Ascending aorta (tissue), 2 donors: Measurements from ENCODE around the gene EBI3. TPM values are rescaled to one million over a fixed set of nuclear protein-coding genes. Genes with fewer than 3 reads are reported as not detected.
"Not testable (repeated sequence)": the region's sequence is repeated elsewhere in the genome, so short reads cannot be mapped to it uniquely, and the experiment has no call there.

Experiments used
- DNase-seq, 2 donors: peaks; one replicate each; pipeline ENCODE4 v3.0.0-alpha.2; 2019; ENCODE audit warnings: low spot score in 2 of 2
- H3K27ac ChIP-seq, 2 donors: fragments of 200-600 bp; sonication (generic); one replicate each; pipeline ENCODE4 v1.5.1; 2016 to 2017; ENCODE audit warnings: mild to moderate bottlenecking in 1 of 2
- H3K27me3 ChIP-seq: fragments of 200-600 bp; sonication (generic); one replicate; pipeline ENCODE4 v1.5.1; 2017
- H3K36me3 ChIP-seq, 2 donors: fragments of 200-600 bp; sonication (generic); one replicate each; pipeline ENCODE4 v1.5.1; 2016
- H3K4me1 ChIP-seq, 2 donors: fragments of 200-600 bp; sonication (generic); one replicate each; pipeline ENCODE4 v1.5.1; 2016 to 2017; ENCODE audit warnings: mild to moderate bottlenecking in 1 of 2
- H3K4me3 ChIP-seq, 2 donors: fragments of 200-600 bp; sonication (generic); one replicate each; pipeline ENCODE4 v1.5.1; 2016 to 2017; ENCODE audit warnings: mild to moderate bottlenecking in 1 of 2
- H3K9me3 ChIP-seq, 2 donors: fragments of 200-600 bp; sonication (generic); one replicate each; pipeline ENCODE4 v1.5.1; 2016
- intact Hi-C: fragments of 100-400 bp; cut with DNase I; formaldehyde crosslinking; loops from one replicate; pipeline ENCODE4 v1.15.1; 2023
- total RNA-seq: library from RNA; depleted of rRNA; stranded (reverse); fragments of >200 nt; gene quantifications from one replicate; pipeline ENCODE4 v1.1.0, GENCODE V29; 2016
- TF ChIP-seq, protein P1 (sequence below), 3 experiments: fragments of 200-600 bp in 2 of 3; fragments of 450-650 bp in 1 of 3; sonication (generic) in 2 of 3; IDR thresholded peaks; one replicate each; pipeline ENCODE4 v1.5.1; 2016 to 2019; ENCODE audit warnings: antibody characterized with exemption in 3 of 3, mild to moderate bottlenecking in 1 of 3, moderate library complexity in 1 of 3

The EBI3 gene
- total RNA-seq, 1 donor from 2014 or later: not detected

GRCh38 chr19:4234862-4235201 is 5.5 kb downstream of the EBI3 start:
- H3K36me3 ChIP-seq: no peaks in the 10 kb centered on the region
- no peak overlapping the region for H3K27ac ChIP-seq
- TF ChIP-seq, protein P1, sequence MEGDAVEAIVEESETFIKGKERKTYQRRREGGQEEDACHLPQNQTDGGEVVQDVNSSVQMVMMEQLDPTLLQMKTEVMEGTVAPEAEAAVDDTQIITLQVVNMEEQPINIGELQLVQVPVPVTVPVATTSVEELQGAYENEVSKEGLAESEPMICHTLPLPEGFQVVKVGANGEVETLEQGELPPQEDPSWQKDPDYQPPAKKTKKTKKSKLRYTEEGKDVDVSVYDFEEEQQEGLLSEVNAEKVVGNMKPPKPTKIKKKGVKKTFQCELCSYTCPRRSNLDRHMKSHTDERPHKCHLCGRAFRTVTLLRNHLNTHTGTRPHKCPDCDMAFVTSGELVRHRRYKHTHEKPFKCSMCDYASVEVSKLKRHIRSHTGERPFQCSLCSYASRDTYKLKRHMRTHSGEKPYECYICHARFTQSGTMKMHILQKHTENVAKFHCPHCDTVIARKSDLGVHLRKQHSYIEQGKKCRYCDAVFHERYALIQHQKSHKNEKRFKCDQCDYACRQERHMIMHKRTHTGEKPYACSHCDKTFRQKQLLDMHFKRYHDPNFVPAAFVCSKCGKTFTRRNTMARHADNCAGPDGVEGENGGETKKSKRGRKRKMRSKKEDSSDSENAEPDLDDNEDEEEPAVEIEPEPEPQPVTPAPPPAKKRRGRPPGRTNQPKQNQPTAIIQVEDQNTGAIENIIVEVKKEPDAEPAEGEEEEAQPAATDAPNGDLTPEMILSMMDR (IDR thresholded peaks at IDR 0.05): no peak
- H3K4me3 ChIP-seq: no peak overlapping the region
- no peaks in the 10 kb centered on the region for H3K9me3 ChIP-seq
- H3K4me1 ChIP-seq: no peaks in the 10 kb centered on the region
- DNase-seq: no peak
- no peaks in the 10 kb centered on the region for H3K27me3 ChIP-seq
- intact Hi-C loops: no loop called here

GRCh38 chr19:4237510-4237909 is 8.2 kb downstream of the EBI3 start:
- H3K9me3 ChIP-seq, H3K27ac ChIP-seq, DNase-seq, H3K36me3 ChIP-seq, H3K27me3 ChIP-seq, H3K4me1 ChIP-seq, intact Hi-C loops, H3K4me3 ChIP-seq: not testable (repeated sequence)

- H3K4me1 ChIP-seq: no peaks in the 10 kb centered on the region
- no peak overlapping the region for H3K27ac ChIP-seq
- H3K27me3 ChIP-seq: no peaks in the 10 kb centered on the region
- TF ChIP-seq, protein P1 (IDR thresholded peaks at IDR 0.05): no peak
- no peak overlapping the region for H3K4me3 ChIP-seq
- no peaks in the 10 kb centered on the region for H3K36me3 ChIP-seq
- intact Hi-C loops: no loop called here
- peaks cover 0 to 4% of the 10 kb centered on the region in 2 donors for H3K9me3 ChIP-seq
- DNase-seq: no peak
Measured at GRCh38 chr19:4238831-4239230, 9.5 kb downstream of the EBI3 start.

DNA sequence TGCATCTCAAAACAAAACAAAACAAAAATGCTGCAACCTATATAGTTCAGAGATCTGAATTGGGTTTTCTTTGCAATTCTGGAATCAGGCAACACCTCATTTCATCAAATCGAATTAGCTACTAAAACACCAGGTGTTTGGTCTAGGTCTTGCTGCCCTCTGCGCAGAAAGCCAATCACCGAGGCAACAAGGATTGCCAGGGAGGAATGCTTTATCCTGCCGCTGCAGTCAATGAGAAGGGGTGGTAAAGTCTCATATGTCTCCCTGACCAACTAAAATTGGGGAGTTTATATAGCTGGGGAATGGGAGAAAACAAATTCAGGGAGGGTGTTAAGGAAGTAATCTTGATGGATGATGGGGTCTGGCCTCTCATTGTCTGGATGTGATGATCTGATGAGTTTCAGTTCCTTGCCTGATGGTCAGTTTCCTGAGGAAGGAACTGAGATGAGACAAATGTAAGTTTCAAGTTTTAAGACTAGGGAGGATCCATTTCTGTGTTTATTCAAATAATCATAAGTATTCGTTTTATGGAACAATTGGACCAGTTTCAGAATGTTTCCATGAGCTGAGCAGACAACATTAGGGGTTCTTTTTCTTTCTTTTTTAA is 12.6 kb downstream of the EBI3 start:
- intact Hi-C loops: loop anchor here (10.0 kb wide), 1 partner anchor 737 kb away; the partner anchor contains the start of genes DOHH and FZR1
- Histone ChIP-seq H3K36me3 (no peaks in the 10 kb centered on the region), H3K27me3 (no peaks in the 10 kb centered on the region), H3K4me1 (no peaks in the 10 kb centered on the region), H3K27ac (no peak overlapping the region), H3K9me3 (peaks cover 0 to 4% of the 10 kb centered on the region in 2 donors), H3K4me3 (no peak overlapping the region)
- no peak for DNase-seq
- TF ChIP-seq, protein P1 (IDR thresholded peaks at IDR 0.05): no peak

DNA sequence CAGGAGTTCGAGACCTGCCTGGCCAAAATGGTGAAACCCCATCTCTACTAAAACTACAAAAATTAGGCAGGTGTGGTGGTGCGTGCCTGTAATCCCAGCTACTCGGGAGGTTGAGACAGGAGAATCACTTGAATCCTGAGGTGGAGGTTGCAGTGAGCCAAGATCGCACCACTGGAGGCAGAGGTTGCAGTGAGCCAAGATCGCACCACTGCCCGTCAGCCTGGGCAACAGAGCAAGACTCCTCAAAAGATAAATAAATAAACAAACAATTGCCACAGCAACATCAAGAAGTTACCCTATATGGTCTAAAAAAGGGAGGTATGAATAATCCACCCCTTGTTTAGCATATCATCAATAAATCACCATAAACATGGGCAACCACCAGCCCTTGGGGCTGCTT is 16.6 kb downstream of the EBI3 start:
- intact Hi-C loops: loop anchor here (1.0 to 10.0 kb wide), 6 partner anchors 64 to 741 kb away; partner anchors contain the start of genes ANKRD24, DOHH, FZR1 and HDGFL2
- not testable (repeated sequence) for H3K27ac ChIP-seq, DNase-seq, H3K4me3 ChIP-seq, H3K27me3 ChIP-seq, H3K4me1 ChIP-seq, H3K9me3 ChIP-seq
- peaks cover 20 to 23% of the 10 kb centered on the region in 2 donors for H3K36me3 ChIP-seq

- peaks cover 31 to 33% of the 10 kb centered on the region in 2 donors for H3K36me3 ChIP-seq
- peaks cover 0 to under 1% of the 10 kb centered on the region in 2 donors for H3K9me3 ChIP-seq
- H3K4me1 ChIP-seq: peaks cover 0 to 4% of the 10 kb centered on the region in 2 donors
- peak; percentile 97 to 99 for DNase-seq
- intact Hi-C loops: loop anchor here (1.0 to 10.0 kb wide), 6 partner anchors 65 to 742 kb away; partner anchors contain the start of genes ANKRD24, DOHH, FZR1 and HDGFL2
- H3K4me3 ChIP-seq: peak within 1 kb of the TSS; percentile 67 to 77
- TF ChIP-seq, protein P1 (IDR thresholded peaks at IDR 0.05): peak; percentile 39 to 52 (median 41)
- no peaks in the 10 kb centered on the region for H3K27me3 ChIP-seq
- peak within 1 kb of the TSS; percentile 90 to 96 for H3K27ac ChIP-seq
Measured at GRCh38 chr19:4246767-4247593, 17.7 kb downstream of the EBI3 start, which contains the start of gene YJU2. Gene YJU2, plus strand, starts transcription at chr19:4247080. Its CDS starts 67 bp downstream, at chr19:4247147.
